GM12801 (cell line): ENCODE results near the gene SWSAP1.

ENCODE experiments used
- CTCF ChIP-seq: IDR thresholded peaks from one replicate; pipeline ENCODE4 v1.5.1; 2011; ENCODE audit warnings: control low read depth; ENCODE audit not compliant: insufficient read length; ENCODE audit errors: extremely low read depth

SWSAP1 gene

GRCh38 chr19:11390933-11391680 lies 16.6 kb downstream of the SWSAP1 start:
- TF ChIP-seq CTCF: no peak

- no peak for TF ChIP-seq CTCF
Observed at GRCh38 chr19:11397089-11397610, 22.7 kb downstream of the SWSAP1 start.

GRCh38 chr19:11399667-11400066 lies 25.2 kb downstream of the SWSAP1 start:
- no peak for TF ChIP-seq CTCF

- TF ChIP-seq CTCF: no peak
Observed at GRCh38 chr19:11400798-11401197, 26.3 kb downstream of the SWSAP1 start.

- TF ChIP-seq CTCF: no peak
Observed at GRCh38 chr19:11401808-11402543, 27.5 kb downstream of the SWSAP1 start.

- no peak for TF ChIP-seq CTCF
Observed at GRCh38 chr19:11404588-11405222, 30.2 kb downstream of the SWSAP1 start.

GRCh38 chr19:11405846-11406643 lies 31.6 kb downstream of the SWSAP1 start:
- no peak for TF ChIP-seq CTCF
